GM19395 (cell line): ENCODE data around the gene SNTA1.
A peak's percentile ranks its signal among the peaks of the same experiment; 100 is the strongest.
"Not testable (repeated sequence)": the region's sequence is repeated elsewhere in the genome, so short reads cannot be mapped to it uniquely, and the experiment has no call there.

Experiments
- ATAC-seq: cut with Tn5 transposase; IDR thresholded peaks from one replicate; pipeline ENCODE4 v1.9.1; 2021; ENCODE audit warnings: mild to moderate bottlenecking, moderate library complexity; ENCODE audit not compliant: unreplicated experiment

The SNTA1 gene

DNA sequence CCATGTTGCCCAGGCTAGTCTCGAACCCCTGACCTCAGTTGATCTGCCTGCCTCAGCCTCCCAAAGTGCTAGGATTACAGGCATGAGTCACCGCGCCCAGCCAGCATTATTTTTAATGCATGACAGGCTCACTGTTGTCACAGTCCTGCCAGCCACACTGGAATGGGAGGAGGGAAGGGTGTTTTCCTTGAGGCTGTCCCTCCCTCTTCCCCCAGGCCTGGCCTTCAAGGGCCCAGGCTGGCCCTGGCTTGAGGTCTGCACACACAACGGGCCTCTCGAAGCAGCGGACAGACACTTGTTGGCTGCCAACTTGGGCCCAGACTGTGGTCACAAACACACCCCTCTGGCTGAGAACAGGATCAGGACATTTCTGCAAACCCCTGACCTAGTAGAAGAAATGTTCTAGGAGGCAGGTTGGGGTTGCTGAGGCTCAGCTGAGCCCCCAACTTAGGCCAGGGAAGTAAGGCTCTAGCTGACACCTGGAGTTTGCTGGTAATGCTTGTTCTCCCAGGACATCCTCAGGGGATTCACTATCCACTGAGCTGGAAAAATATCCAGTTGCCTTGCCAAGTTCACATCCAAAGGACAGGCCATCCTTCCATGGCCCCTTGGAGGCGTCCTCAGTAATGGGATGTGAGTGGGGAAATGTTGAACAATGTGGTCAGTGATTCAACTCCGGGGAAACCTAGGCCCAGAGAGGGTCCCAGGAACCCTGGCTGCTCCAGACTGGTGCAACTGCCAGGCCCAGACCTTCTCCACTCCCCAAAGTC is 9.9 kb downstream of the SNTA1 start:
- ATAC-seq: no peak

DNA sequence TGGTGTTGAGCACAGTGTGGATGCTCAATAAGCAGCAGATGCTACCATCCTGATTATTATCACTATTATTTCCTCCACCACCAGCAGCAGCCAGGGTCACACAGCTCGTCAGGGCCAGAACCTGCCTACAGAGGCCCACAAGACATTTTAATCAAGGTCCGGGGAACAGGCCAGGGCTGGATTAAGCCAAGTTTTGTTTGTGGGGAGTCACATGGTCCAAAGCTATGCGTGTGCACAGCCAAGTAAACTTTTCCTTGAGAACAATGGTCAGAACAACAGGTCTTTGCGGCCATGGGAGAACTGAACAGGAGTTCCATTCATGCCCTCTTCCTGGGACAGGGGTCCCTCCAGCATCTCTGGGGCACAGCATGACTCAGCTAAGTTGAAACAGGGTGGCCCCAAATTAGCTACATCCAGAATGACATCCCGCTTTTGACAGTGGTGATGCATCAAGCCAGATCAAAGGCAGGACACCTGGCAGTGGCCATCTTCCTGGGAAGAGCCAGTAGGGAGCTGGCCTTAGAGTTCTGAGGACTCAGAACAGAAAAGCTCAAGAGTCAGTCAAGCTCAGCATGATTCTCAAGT is 11.7 kb downstream of the SNTA1 start:
- no peak for ATAC-seq

DNA sequence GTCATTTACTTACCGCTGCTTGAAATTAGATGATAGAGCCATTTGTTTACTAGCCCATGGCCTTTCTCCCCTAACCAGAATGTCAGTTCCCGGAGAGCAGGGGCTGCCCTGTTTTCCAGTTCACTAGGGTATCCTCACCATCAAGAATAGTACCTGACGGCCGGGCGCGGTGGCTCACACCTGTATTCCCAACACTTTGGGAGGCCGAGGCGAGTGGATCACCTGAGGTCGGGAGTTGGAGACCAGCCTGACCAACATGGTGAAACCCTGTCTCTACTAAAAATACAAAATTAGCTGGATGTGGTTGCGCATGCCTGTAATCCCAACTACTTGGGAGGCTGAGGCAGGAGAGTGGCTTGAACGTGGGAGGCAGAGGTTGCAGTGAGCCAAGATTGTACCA is 19.7 kb downstream of the SNTA1 start:
- not testable (repeated sequence) for ATAC-seq

DNA sequence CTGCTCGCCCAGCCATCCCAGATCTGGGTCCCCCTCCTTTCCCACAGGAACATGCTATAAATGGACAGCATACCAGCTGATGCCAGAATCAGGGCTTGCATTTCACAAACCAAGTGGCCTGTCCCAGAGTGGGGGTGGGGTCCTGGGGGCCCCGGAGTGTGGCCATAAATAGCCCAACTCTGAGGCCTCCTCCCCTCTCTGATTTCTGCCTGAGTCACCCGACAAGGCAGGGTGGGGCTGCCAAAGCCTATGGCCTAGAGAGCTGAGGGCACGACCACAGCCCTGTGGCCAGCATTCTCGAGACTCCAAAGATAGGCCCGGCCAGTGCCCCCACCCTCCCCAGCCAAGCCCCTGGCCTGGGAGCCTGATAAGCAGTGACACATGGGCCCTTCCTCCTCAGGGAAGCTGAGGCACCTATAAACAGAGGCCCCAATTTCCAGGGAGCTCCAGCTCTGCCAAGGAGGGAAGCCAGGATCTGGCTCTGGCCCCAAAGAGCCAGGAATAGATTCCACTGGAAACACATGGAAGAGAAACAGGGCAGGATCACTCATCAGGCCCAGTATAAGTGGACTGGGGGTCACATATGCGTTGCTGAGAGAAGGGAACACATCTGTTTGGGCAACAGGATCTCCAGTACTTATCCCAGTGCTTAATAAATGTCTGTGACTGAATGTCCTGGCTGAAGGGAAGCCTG is 20.3 kb downstream of the SNTA1 start:
- no peak for ATAC-seq

DNA sequence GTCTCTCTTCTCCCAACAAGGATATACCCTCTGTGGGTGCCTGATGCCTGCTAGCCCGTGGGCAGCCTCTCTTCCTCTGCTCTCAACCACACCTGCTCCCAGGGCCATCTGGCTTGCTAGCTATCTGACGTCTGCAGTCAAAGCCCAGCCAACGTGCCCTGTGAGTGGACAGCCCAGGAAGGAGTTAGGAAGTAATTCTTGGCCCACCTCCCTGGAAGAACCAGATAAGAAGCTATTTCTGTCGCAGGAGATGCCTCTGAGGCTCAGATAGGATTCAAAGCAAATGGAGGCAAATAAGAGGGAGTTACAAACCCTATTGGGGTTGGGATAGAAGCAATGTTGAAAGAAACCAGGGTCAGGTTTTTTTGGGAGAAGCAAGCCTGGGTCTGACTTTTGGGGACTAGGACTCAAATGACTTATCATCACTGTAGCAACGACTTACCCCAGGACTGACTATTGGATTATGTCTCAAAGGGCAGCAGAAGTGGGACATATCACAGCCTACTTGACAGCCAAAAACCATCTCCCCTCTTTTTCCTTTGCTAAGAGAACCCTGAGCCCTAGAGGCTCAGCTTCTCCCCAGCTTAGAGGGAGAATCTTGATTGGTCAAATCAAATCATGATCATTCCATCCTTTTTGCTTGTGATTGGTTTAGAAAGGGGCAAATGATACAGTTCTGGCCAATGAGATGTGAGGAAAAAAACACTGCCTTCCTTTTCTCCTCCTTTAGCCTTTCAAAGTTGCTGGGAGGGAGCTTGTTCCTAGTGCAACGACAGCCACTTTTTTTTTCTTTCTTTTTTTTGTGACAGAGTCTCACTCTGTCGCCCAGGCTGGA is 24.2 kb downstream of the SNTA1 start:
- ATAC-seq: no peak

DNA sequence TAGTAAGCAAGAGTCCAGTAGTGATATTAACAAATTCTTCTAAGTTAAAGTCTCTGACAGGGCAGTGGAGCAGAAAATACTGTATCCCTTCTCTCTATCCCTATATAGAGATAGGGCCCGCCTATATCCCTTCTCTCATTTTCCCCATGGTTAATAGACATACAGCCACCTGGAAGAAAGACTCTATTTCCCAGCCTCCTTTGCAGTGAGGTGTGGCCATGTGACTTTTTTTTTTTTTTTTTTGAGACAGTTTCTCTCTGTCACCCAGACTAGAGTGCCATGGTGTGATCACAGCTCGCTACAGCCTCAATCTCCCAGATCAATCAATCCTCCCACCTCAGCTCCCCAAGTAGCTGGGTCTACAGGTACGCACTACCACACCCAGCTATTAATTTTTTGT is 25.5 kb downstream of the SNTA1 start:
- ATAC-seq: no peak

DNA sequence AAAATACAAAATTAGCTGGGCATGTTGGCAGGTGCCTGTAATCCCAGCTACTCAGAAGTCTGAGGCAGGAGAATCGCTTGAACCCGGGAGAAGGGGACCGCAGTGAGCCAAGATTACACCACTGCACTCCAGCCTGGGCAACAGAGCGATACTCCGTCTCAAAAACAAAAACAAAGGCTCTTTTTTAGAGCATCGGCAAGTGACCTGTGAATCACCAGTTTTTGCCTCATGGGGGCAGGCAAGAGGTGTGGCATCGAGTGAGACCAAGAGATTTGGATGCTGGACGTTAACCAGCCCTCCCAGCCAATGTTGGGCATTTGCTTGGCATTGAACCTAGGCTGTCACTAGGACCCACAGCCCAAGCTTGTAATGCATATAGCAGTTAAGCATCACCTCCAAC is 27.6 kb downstream of the SNTA1 start:
- ATAC-seq: no peak

DNA sequence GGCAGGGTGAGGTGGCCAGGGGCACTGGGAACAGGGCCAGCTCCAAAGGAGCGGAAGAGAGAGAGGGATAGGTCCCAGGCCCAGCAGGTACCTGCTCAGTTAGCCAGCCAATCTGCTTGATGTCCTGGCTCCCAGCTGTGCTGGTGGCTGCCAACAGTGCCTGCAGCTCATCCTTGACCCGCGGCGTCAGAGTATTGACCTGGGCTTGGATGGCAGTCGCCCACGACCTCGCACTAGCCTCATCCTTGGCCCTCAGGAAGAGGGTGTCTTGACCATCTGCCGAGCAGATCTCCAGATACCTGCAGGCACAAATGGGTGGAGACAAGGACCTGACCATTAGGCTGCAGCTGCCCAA is 31.1 kb downstream of the SNTA1 start:
- no peak for ATAC-seq

DNA sequence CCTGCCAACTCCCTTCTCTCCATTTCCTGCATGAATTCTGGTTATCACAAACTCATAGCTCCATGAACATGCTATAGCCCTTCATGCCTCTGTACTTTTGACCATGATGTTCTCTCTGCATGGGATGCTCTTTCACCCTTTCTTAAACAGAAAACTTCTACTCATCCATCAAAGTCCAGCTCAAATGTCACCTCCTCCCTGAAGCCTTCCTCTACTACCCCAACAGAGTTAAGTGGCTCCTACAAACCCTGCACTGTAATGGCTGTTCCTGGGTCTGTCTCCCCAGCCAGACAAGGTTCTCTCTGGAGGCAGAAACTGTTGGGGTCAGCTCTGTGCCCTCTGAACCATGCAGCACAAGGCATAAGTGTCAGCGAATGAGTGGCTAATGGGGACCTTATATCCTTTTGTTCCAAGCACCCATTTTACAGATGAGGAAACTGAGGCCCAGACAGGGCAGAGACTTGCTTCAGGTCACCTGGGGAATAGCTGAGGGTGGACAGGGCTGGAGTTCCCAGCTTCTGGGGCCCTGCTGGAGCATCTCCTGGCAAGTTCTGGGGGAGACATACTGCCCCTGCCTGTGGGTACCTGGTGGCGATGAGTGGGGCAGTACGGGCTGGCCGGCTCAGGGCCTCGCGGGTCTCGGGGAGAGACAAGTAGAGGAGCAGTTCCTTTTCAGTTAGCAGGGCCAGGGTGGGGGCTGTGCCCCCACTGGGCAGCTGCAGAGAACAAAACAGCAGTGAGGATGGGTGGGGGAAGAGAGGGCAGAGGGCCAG is 31.7 kb downstream of the SNTA1 start:
- ATAC-seq: no peak

DNA sequence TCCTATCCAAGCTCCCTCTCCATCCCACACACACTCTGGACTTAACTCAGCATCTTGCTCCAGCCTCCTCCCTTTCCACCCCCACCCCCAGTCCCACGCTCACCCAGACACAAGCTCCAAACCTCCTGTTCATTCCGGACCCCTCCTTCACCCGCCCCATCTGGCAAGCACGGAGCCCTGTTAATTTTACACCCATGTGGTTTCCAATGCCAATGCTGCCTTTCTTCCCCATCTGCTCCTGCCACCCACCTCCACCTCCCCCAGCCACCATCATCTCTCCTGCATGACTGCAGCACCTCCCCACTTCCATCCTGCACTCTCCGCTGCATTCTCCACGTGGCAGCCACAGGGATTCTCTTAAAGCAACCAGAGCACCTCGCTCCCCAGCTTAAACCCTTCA is 32.3 kb downstream of the SNTA1 start:
- ATAC-seq: no peak

DNA sequence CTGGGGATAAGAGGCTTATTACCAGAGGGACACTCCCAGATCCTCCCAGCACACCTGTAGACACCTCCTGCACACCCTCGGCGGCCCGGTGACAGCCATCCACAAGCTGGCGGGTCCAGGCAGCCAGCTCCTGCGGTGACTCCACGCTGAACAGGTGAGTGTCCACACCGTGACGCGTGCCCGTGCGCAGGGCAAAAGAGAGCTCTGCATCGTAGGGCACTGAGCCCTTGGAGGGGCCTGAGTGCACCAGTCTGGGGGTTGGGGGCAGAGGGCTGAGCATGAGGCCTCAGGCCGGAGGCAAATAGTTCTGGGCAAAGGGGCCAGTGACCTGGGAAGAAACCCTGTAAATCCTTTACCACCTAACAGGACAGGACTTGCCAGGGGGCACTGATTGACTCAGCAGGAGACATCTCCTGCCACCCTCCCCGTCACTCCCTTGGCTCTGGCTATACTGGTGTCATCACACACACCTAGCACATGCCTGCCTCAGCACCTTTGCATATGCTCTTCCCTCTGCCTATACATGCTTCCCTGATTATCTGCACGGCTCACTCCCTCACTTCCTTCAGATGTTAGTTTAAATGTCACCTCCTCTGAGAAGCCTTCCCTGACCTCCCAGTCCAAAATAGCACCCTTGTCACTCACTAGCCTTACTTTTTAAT is 33.4 kb downstream of the SNTA1 start:
- no peak for ATAC-seq

DNA sequence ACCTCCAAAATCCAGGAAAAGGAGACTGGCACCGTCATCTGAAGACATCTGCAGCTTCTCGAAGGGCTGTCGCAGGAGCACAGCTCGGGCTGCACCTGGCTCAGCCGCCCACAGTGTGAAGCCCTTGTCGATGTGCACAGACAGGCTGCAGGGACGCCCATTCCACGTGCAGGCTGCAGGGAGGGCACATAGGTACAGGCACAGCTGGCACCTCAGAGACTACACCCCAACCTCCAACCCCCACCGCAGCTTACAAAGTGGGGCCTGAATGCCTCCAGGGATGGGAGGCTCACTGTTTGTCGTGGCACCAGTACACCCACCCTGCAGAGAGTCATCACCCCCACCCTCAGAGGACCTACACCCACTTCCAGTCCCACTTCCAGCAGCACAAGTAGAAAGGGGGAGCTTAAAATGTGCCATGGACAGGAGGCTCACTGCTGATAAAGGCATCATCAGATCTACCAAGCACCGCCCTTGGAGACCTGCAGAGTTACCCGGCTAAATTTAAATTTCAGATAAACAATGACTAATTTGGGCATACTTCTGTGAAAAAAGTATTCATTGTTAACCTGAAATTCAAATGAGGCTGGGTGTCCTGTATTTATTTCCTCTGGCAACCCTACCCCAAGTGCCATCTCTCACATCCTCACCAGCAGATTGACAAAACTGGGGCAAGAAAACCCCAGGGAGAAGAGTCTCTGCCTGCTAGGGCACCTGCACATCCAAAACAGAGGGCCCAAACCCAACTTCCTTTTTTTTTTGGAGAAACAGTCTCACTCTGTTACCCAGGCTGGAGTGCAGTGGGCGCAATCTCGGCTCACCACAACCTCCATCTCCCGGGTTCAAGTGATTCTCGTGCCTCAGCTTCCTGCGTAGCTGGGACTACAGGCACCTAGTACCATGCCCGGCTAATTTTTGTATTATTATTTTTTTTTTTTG is 34.6 kb downstream of the SNTA1 start:
- no peak for ATAC-seq

DNA sequence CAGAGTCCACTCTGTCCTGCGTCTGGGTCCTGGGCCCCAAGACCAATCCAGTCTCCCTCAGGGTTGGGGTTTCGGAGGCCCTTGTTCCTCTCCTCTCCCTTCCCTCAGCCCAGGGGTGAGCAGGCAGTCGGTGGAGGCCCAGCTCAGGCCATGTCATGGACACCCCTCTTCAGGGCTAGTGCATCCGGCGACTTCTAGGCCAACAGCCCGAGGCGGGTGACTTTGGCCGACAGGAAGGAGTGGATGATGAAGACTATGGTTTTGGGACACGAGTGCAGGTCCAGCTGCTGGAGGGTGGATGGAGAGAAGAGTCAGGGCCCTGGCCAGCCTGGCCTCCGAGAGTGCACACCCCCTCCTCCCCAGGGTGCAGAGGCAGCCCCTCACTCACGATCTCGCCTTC is 35.2 kb downstream of the SNTA1 start:
- no peak for ATAC-seq

DNA sequence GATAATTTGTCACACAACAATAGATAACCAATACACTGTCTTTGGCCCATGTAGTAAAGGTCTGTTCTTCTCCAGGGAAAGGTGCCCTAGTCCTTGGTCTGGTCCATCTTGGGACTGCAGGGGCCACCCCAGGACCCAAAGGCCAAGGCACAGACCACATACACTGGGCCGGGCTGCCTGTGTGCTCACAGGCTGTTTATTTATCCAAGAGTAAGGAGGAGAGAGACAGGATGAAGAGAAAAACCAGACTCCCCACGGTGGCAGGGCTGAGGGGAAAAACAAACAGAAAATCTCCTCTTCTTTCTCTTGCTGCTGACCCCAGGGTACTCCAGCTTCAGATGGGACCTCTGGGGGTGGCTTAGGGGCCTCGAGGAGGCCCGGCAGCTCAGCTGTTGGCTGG is 35.8 kb downstream of the SNTA1 start:
- ATAC-seq: no peak

DNA sequence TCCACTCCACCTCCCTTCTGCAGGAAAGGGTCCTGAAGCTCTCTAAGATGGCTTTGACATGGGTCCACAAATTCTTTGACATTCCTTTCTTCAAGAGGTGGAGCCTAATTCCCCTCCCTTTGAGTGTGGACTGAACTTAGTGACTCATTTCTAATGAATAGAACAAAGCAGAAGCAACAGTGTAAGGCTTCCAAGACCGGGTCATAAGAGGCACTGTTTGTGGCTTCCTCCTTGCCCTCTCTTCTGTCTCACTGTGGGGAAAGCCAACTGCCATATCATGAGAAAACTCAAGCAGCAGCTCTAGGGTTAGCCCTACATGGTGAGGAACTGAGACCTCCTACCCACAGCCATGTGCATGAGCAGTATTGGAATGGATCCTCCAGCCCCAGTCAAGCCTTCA is 36.3 kb downstream of the SNTA1 start:
- no peak for ATAC-seq

DNA sequence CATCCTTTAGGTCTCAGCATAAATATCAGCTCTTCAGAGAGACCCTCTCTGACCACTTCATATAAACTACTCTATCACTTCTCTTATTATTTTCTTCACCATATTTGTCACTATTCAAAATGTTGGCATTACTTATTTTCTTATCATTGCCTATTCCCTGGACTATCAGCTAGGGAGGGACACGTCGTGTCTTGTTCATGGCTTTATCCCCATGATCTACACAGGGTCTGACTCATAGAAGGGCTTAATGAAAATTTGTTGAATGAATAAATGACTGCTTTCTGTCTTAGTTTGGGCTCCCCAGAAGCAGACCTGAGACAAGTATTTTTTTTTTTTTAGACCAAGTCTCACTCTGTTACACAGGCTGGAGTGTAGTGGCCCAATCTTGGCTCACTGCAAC is 39.3 kb downstream of the SNTA1 start:
- ATAC-seq: no peak

DNA sequence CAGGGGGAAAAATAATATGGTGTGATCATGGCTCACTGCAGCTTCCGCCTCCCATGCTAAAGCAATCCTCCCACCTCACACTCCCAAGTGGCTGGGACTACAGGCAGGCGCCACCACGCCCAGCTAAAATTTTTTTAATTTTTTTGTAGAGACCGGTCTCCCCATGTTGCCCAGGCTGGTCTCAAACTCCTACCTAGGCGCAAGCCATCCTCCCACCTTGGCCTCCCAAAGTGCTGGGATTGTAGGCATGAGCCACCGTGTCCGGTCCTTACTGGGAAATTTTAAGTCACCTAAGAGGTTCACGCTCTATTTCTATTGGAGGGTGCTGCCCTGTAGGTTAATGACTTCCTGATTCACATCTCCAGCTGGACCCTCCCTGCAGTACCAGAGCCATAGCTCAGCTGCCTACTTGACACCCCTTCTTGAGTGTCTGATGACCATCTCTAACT is 41.6 kb downstream of the SNTA1 start:
- no peak for ATAC-seq

DNA sequence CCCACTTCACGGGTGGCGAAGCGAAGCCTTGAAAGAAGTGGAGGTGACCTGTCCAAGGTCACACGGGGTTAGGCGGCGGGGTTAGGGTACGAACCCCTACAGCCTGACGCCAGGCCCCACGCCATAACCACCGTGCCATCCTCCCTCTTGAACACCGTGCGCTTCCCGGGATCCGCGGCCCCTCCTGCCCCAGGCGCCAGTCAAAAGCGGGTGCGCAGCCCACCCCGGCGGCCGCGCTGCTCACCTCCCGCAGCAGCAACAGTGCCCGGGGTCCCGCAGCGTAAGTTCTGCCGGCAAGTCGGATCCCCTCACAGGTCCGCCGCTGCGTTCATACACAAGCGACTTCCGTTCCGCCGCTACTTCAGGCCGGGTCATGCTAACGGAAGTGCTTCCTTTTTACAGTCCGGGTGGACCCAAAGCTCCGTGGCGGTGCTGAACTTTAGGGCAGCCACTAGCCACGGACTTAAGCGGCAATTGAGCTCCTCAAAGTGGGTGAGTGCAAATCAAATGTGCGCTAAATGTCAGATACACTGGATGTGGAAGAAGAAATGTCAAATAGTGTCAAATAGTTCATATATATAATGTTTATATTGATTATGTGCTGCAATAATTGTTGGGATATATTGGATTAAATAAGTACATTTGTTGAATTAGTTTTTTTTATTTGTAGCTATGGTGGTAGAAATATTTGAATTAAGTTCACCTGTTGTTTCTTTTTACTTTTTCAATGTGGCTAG is 42.2 kb downstream of the SNTA1 start, which contains the start of gene CDK5RAP1:
Gene CDK5RAP1 (minus strand): TSS at position 336 of the 737 bp plus-strand sequence. CDS start 4,455 bp downstream, outside the sequence.
- peak; percentile 70 for ATAC-seq
